Epidermal melanocyte (primary cell): ENCODE measurements around the gene RNASE11.

Experiments used
- DNase-seq: peaks from one replicate; pipeline ENCODE4 v3.0.0; 2011; ENCODE audit warnings: low spot score; ENCODE audit not compliant: insufficient read length

The RNASE11 gene

GRCh38 chr14:20539906-20540305 lies 47.9 kb downstream of the RNASE11 start:
- DNase-seq = peak; percentile 33
